Gastrocnemius medialis (tissue), 4 donors: ENCODE measurements around the gene CRB2.

Experiments
- CTCF ChIP-seq, 5 experiments: fragments of 450-650 bp in 3 of 5; fragments of 200-600 bp in 2 of 5; sonication (generic) in 2 of 5; IDR thresholded peaks in 4 of 5; conservative IDR thresholded peaks in 1 of 5; 1 replicate in 4 of 5; 2 replicates in 1 of 5; pipeline ENCODE4 v1.5.1; 2016 to 2019; ENCODE audit warnings: antibody characterized with exemption in 5 of 5, mild to moderate bottlenecking in 3 of 5, moderate library complexity in 3 of 5
- POLR2A ChIP-seq, 2 donors: fragments of 450-650 bp; IDR thresholded peaks; one replicate each; pipeline ENCODE4 v1.6.1; 2017; ENCODE audit warnings: antibody characterized with exemption in 2 of 2, mild to moderate bottlenecking in 2 of 2, moderate library complexity in 2 of 2

GRCh38 chr9:123368023-123368422 lies 12.0 kb downstream of the CRB2 start:
- TF ChIP-seq CTCF (IDR thresholded peaks at IDR 0.05 in 4 of 5, conservative IDR thresholded peaks at IDR 0.05 in 1 of 5), result no peak
- no peak for TF ChIP-seq POLR2A (IDR thresholded peaks at IDR 0.05)
